ENCODE data around the gene TMEM154.

- TF ChIP-seq, protein P1, sequence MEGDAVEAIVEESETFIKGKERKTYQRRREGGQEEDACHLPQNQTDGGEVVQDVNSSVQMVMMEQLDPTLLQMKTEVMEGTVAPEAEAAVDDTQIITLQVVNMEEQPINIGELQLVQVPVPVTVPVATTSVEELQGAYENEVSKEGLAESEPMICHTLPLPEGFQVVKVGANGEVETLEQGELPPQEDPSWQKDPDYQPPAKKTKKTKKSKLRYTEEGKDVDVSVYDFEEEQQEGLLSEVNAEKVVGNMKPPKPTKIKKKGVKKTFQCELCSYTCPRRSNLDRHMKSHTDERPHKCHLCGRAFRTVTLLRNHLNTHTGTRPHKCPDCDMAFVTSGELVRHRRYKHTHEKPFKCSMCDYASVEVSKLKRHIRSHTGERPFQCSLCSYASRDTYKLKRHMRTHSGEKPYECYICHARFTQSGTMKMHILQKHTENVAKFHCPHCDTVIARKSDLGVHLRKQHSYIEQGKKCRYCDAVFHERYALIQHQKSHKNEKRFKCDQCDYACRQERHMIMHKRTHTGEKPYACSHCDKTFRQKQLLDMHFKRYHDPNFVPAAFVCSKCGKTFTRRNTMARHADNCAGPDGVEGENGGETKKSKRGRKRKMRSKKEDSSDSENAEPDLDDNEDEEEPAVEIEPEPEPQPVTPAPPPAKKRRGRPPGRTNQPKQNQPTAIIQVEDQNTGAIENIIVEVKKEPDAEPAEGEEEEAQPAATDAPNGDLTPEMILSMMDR (IDR thresholded peaks at IDR 0.05 in 8 of 11, conservative IDR thresholded peaks at IDR 0.05 in 3 of 11) = no peak
- TF ChIP-seq POLR2AphosphoS5 (IDR thresholded peaks at IDR 0.05) = no peak
These were observed 27.8 kb upstream of the TMEM154 start for GRCh38 chr4:152707632-152708031.

All from spleen (tissue), 7 donors.